GM19099 (cell line): ENCODE measurements around the gene C16orf89.

Experiments
- POLR2A ChIP-seq: IDR thresholded peaks from 3 replicates; pipeline ENCODE4 v1.6.1; 2011; ENCODE audit warnings: low read depth; ENCODE audit not compliant: insufficient read length; ENCODE audit errors: extremely low read depth

Gene C16orf89

GRCh38 chr16:5066511-5066910 is 755 bp upstream of the C16orf89 start:
- TF ChIP-seq POLR2A, result no peak

- no peak for TF ChIP-seq POLR2A
These were observed 430 bp downstream of the C16orf89 start for GRCh38 chr16:5065326-5065725.

- no peak for TF ChIP-seq POLR2A
These were observed 841 bp downstream of the C16orf89 start for GRCh38 chr16:5064915-5065314.

- no peak for TF ChIP-seq POLR2A
These were observed 2.7 kb downstream of the C16orf89 start for GRCh38 chr16:5062790-5063765.

GRCh38 chr16:5062051-5062450 is 3.7 kb downstream of the C16orf89 start:
- no peak for TF ChIP-seq POLR2A

GRCh38 chr16:5060073-5060641 is 5.6 kb downstream of the C16orf89 start:
- TF ChIP-seq POLR2A, result no peak

GRCh38 chr16:5059386-5060072 is 6.2 kb downstream of the C16orf89 start:
- TF ChIP-seq POLR2A, result no peak

- no peak for TF ChIP-seq POLR2A
These were observed 7.3 kb downstream of the C16orf89 start for GRCh38 chr16:5058476-5058875.

GRCh38 chr16:5056352-5056751 is 9.4 kb downstream of the C16orf89 start:
- no peak for TF ChIP-seq POLR2A

GRCh38 chr16:5054876-5055865 is 10.6 kb downstream of the C16orf89 start:
- TF ChIP-seq POLR2A, result no peak

GRCh38 chr16:5046914-5047313 is 18.8 kb downstream of the C16orf89 start:
- TF ChIP-seq POLR2A, result no peak

- no peak for TF ChIP-seq POLR2A
These were observed 20.1 kb downstream of the C16orf89 start for GRCh38 chr16:5045499-5046115.

GRCh38 chr16:5044011-5044540 is 21.7 kb downstream of the C16orf89 start:
- TF ChIP-seq POLR2A, result no peak
